Measurements from ENCODE around the gene HDC.

Gene HDC

GRCh38 chr15:50252556-50252955, 13.0 kb downstream of the HDC start:
- TF ChIP-seq CTCF (IDR thresholded peaks at IDR 0.05) = no peak

- no peak for TF ChIP-seq CTCF (IDR thresholded peaks at IDR 0.05)
Observed at GRCh38 chr15:50251638-50252182, 13.8 kb downstream of the HDC start.

- TF ChIP-seq CTCF (IDR thresholded peaks at IDR 0.05) = no peak
Observed at GRCh38 chr15:50250760-50251394, 14.6 kb downstream of the HDC start.

GRCh38 chr15:50249704-50250103, 15.8 kb downstream of the HDC start:
- no peak for TF ChIP-seq CTCF (IDR thresholded peaks at IDR 0.05)

GRCh38 chr15:50248994-50249582, 16.4 kb downstream of the HDC start:
- TF ChIP-seq CTCF (IDR thresholded peaks at IDR 0.05) = no peak

- no peak for TF ChIP-seq CTCF (IDR thresholded peaks at IDR 0.05)
Observed at GRCh38 chr15:50247819-50248655, 17.5 kb downstream of the HDC start.

GRCh38 chr15:50246631-50247030, 18.9 kb downstream of the HDC start:
- no peak for TF ChIP-seq CTCF (IDR thresholded peaks at IDR 0.05)
